ENCODE data around the gene SLIT3.

The SLIT3 gene

DNA sequence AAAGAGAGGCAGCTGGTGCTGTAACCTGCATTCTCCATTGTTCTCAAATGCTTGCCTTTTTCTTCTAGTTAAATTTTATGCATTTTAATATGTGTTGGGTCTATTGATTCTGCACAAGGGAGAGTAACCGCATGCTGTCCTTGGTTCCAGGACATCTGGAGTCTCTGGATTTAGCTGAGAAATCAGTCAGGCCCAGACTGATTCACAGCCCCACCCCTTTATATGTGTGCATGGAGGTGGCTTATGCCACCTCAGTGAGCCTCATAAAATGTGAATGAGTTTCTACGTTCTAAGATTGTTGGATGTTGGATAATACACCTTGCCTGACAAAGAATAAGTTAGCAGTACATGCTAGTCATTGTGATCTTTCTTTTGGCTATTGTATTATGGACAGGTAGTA is 611.7 kb downstream of the SLIT3 start:
- no peak overlapping the region for H3K4me3 ChIP-seq (ENCODE audit: low read length)
- no peak for DNase-seq (ENCODE audit: low read depth)
- TF ChIP-seq, protein P1, sequence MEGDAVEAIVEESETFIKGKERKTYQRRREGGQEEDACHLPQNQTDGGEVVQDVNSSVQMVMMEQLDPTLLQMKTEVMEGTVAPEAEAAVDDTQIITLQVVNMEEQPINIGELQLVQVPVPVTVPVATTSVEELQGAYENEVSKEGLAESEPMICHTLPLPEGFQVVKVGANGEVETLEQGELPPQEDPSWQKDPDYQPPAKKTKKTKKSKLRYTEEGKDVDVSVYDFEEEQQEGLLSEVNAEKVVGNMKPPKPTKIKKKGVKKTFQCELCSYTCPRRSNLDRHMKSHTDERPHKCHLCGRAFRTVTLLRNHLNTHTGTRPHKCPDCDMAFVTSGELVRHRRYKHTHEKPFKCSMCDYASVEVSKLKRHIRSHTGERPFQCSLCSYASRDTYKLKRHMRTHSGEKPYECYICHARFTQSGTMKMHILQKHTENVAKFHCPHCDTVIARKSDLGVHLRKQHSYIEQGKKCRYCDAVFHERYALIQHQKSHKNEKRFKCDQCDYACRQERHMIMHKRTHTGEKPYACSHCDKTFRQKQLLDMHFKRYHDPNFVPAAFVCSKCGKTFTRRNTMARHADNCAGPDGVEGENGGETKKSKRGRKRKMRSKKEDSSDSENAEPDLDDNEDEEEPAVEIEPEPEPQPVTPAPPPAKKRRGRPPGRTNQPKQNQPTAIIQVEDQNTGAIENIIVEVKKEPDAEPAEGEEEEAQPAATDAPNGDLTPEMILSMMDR (conservative IDR thresholded peaks at IDR 0.05; ENCODE audit: low read length) = no peak

DNA sequence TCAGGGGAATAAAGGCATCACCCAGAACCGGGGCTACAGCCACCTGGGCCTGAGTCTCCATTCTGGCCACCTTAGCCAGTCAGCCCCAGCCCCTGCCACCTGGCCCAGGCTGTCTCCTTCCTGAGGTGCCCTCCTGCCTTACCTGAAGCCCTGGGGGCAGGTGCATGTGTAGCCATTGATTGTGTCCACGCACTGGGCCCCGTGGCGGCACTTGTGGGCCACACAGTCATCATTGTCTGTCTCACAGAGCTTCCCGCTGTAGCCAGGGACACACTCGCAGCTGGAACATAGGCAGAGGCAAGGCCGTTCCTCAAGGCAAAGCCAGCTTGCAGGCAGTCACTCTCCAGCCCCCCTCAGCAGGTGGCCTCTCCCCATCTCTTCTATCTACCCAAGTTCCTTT is 614.1 kb downstream of the SLIT3 start:
- no peak for DNase-seq (ENCODE audit: low read depth)

DNA sequence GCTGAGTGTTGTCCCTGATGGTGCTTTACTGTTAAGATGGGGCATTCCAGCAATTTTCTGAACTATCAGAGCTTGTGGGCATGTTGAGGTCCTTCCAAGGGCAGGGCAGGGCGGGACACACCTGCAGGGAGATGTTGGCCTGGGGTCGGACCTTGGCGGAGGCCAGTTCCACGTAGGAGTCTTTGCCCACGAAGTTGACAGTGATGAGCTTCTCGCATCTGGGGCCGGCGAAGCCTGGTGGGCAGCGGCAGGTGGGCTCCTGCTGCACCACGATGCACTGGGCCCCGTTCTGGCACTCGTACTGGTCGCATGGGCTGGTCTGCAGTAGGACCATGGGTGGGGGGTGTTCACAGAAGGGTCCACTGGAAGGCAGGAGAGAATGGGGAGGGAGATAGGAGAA is 615.4 kb downstream of the SLIT3 start:
- DNase-seq (ENCODE audit: low read depth) = no peak
- TF ChIP-seq, protein P1 (conservative IDR thresholded peaks at IDR 0.05; ENCODE audit: low read length) = no peak

More for the DNA sequence above, 614.1 kb downstream of the SLIT3 start:
- H3K4me3 ChIP-seq (ENCODE audit: low read length) = no peak overlapping the region
- TF ChIP-seq, protein P1 (conservative IDR thresholded peaks at IDR 0.05; ENCODE audit: low read length) = no peak

GRCh38 chr5:168683927-168684295 is 617.0 kb downstream of the SLIT3 start:
- TF ChIP-seq, protein P1 (conservative IDR thresholded peaks at IDR 0.05; ENCODE audit: low read length) = no peak
- no peak overlapping the region for H3K4me3 ChIP-seq (ENCODE audit: low read length)
- DNase-seq (ENCODE audit: low read depth) = no peak

More for the DNA sequence above, 615.4 kb downstream of the SLIT3 start:
- H3K4me3 ChIP-seq (ENCODE audit: low read length) = no peak overlapping the region

GRCh38 chr5:168683247-168683926 is 617.6 kb downstream of the SLIT3 start:
- TF ChIP-seq, protein P1 (conservative IDR thresholded peaks at IDR 0.05; ENCODE audit: low read length) = no peak
- no peak overlapping the region for H3K4me3 ChIP-seq (ENCODE audit: low read length)
- no peak for DNase-seq (ENCODE audit: low read depth)

DNA sequence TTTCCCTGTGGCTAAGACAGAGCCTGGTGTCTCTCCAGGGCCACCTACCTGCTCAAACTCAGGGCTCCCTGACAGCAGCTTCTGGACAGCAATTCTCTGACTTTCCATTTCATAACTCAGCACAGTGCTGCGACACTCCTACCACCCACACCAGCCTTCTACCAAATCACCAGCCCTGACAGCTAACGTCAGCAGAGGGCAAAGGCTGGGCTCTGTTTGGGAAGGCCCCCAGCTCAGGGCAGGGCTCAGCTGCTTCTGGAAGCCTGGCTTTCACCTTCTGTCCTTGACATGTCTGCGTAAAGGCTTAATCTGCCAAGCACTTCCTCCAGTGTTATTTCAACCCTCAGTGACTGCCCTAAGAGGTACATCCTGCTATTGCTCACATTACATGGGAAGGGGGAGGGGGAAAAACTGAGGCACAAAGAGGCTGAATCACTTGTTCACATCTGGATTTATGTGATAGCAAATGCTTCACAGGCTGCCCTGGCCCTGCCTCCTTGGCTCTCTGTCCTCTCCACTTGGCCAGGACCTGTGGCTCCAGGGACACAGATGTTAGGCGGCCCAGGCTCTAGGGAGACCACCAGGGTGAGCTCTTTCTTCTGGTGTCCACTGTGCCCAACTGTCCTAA is 619.3 kb downstream of the SLIT3 start:
- peak; percentile 72 for DNase-seq (ENCODE audit: low read depth)
- TF ChIP-seq, protein P1 (conservative IDR thresholded peaks at IDR 0.05; ENCODE audit: low read length) = no peak
- H3K4me3 ChIP-seq (ENCODE audit: low read length) = no peak overlapping the region

DNA sequence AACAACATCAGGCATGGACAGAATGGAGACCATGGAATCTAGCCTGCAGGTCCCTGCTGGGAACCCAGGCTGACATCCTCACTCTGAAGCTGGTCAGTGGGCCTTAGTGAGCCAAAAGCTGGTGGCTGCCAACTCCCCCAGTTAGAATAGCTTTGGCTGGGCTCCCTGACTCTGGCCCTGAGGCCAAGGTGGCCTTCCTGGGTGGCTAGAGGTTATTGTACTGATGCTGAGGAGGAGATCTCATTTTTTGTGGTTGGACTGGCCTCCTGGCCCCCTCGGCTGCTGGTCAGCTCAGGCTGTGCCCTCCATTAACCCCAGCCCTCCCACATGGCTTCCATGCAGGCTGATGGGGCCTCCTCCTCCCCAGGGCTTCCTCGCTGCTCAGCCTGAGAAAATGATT is 620.5 kb downstream of the SLIT3 start:
- TF ChIP-seq, protein P1 (conservative IDR thresholded peaks at IDR 0.05; ENCODE audit: low read length) = no peak

More for the DNA sequence above, 620.5 kb downstream of the SLIT3 start:
- no peak for DNase-seq (ENCODE audit: low read depth)
- H3K4me3 ChIP-seq (ENCODE audit: low read length) = no peak overlapping the region
